ENCODE measurements around the gene UST.

The UST gene

DNA sequence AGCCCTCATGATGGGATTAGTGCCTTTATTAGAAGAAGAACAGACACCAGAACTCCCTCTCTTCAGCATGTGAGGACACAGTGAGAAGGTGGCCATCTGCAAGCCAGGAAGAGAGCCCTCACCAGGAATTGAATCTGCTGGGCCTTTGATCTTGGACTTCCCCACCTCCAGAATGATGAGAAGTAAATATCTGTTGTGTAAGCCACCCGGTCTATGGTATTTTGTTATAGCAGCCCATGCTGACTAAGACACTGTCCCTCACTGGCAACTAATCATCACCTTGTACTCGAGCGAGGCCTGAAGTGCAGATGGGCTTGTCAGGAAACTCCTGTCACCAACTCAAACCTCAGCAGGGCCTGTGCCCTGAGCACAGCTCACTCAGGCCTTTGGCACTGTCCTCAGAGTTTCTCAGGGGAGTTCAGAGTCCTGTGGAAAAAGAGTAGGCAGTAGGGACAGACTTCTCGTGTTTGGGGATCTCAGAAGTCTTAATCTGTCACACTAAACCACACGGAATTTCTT is 62.0 kb downstream of the UST start:
- DNase-seq: no peak

GRCh38 chr6:148811459-148811858 is 64.6 kb downstream of the UST start:
- no peak for DNase-seq

DNA sequence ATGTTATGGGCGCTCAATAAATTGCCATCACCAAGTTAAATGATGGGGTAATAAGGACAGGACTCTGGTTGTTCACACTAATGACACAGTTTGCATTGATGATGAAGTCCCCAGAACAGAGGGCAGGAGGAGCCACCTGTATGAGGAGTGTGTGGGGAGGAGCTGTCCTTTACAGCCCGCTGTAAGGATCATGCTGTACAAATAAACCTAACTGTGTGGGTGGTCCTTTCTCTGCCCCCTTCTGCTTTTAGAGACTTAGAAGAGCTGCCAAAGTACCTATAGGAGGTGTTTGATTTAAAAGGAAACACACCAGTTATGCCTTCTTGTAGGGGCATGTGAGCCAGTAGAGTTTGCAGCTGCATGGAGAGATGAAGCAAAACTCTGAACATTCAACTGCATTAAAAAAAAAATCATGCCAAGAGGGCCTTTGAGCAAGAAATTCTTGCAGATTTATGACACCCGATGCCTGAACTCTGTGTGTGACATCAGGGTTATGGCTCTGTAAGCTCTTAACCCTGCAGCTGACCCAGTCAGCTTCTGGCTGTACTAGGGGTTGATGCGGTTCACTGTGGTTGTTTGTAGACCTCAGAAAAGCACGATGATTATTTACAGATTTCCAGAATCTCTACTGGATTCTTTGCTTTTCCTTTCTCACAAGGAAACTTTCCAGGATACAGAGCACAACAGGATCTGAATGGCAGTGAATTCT is 67.4 kb downstream of the UST start:
- no peak for DNase-seq

DNA sequence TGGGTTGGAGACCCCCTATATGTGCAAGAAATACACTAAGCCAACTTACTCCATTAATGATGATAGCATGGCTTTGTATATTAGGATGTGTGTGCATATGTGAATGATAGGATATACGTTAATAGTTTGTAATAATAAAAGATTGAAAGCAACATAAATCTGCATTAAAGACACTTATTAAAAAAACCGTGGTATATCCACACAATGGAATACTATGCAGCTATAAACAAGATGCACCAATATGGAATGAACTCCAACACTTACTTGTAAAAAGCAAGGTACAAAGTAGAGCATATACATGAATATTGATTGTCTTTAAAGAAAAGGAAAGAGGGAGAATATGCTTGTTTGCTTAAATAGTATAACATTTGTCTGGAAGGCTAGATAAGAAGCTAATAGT is 68.0 kb downstream of the UST start:
- no peak for DNase-seq

- DNase-seq: no peak
Observed at GRCh38 chr6:148816117-148816516, 69.3 kb downstream of the UST start.

DNA sequence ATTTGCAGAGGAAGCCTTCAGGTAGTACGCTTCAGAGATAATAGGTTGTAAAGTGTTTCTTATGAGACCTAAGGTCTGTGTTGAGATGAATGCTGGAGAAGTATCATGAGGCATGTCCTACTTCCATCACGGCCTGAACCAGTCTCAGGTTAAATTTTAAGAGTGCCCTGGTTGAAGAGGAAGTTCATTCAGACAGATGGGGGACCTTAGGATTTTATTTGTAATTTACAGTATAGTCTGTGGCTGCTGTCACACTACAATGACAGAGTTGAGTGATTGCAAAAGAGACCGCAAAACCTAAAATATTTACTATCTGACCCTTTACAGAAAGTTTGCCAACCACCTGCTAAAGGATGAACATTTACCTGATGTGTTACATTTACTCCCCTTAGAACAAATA is 70.9 kb downstream of the UST start:
- no peak for DNase-seq

DNA sequence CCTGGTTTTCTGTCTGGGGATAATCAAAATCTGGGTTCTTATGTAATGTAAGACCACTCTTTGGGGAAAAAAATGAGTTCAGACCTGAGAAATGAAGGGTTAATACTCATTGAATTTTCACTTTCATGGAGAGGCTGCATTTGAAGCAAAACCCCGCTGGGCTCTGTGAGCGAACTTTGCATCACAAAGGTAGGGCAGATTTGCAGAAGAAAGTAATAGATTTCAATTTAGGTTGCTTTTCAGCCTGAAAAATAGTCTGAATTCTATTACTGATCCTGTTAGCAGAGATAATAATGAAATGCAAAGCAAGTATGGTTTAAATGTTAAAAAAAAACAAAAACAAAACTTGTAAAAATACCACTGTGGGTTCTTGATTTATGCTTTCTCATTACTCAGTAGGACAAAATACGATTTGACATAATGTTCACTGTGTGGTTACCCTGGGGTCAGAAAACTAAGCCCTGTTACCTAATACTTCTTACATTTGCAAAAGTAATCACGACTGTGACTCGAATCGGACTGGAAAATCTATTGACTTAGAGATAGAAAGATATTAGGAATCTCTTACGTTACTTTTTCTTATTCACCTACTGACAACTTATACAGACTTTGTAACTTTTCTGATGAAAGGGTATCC is 72.2 kb downstream of the UST start:
- DNase-seq: no peak

GRCh38 chr6:148819852-148820251 is 73.0 kb downstream of the UST start:
- DNase-seq: no peak

- DNase-seq: no peak
Observed at GRCh38 chr6:148822819-148823218, 76.0 kb downstream of the UST start.

- DNase-seq: no peak
Observed at GRCh38 chr6:148824291-148824690, 77.5 kb downstream of the UST start.

GRCh38 chr6:148824960-148825359 is 78.1 kb downstream of the UST start:
- DNase-seq: no peak

DNA sequence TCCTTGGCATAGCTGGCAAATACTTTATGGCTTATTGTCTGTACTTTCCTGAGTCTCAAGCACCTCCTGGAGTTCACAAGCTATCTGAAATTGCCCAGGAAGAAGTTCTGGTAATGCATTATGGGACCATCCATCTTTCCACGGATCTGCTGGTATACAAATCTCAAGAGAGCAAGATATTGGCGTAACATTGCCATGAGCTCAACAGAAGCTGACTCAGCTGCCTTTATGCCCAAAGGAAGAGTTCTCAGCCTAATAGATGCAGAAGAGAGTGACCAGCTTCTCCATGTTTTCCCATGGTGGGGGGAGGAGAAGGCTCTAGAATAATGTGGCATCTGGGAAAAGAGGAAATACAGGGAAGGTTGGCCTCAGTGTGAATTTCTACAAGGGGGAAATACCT is 78.7 kb downstream of the UST start:
- no peak for DNase-seq

DNA sequence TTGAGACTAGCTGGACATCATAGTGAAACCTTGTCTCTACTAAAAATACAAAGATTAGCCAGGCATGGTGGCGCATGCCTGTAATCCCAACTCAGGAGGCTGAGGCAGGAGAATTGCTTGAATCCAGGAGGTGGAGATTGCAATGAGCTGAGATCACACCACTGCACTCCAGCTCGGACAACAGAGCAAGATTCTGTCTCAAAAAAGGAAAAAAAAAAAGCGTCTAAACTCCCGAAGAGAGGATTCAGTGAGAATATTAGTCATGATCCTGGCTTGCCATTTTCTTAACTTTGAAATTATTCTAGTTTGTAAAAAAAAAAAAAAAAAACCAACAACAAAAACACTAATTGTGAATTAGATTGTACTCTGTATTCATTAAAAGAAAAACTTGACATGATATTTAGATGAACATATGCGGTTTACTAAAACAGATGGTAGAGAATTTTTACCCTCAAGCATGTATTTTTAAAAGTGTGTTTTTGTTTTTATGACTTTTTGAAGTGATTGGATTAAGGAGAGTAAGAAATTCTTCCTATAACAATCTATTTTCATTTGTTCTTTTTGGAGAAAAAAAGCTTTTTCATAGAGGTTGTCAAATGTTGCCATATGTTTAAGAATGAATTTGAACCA is 80.7 kb downstream of the UST start:
- no peak for DNase-seq

GRCh38 chr6:148828047-148828446 is 81.2 kb downstream of the UST start:
- no peak for DNase-seq

DNA sequence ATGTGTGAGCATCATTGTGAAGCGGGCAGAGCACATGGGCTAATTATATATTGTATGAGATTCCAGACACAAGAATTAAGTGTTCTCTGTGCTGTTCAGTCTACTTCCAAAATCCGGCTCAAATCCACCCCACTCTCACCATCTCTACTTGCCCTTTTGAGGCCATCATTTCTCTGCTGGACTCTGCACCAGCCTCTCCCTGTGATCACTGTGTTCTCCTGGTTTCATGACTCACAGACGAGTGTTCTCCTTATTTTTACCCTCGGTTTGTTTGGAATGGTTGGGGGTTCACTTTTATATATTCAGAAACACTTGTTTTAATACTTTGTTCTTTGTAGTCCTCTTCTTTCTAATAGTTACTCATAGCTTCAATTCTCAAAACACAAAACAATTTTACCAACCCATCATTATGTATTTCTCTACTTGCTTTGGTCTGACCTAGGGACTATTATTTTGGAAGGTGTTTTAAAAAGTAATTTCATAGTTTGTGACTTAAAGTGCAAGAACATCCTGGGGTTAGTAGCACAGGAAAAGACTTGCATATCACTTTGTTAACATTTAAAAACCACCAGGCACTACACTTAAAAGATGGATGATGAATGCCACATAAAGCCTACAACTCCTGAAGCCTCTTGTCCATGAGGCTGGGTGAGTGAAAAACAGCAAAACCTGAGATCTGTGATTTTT is 82.7 kb downstream of the UST start:
- DNase-seq: no peak

DNA sequence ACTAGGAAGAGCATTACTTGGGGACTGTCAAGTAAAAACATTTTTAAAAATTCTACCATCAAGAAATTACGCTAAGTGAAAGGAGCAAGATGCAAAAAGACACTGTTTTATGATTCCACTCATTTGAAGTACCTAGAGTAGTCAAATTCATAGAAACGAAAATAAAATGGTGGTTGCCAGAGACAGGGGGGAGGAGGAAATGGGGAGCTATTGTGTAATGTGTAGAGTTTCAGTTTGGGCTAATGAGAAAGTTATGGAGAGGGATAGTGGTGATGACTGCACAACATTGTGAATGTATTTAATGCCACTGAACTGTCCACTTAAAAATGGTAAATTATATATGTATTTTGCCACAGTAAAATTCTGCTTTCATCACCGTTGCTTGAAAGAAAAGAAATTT is 83.8 kb downstream of the UST start:
- no peak for DNase-seq

GRCh38 chr6:148831064-148831463 is 84.2 kb downstream of the UST start:
- peak; percentile 15 for DNase-seq

GRCh38 chr6:148831531-148831930 is 84.7 kb downstream of the UST start:
- no peak for DNase-seq

DNA sequence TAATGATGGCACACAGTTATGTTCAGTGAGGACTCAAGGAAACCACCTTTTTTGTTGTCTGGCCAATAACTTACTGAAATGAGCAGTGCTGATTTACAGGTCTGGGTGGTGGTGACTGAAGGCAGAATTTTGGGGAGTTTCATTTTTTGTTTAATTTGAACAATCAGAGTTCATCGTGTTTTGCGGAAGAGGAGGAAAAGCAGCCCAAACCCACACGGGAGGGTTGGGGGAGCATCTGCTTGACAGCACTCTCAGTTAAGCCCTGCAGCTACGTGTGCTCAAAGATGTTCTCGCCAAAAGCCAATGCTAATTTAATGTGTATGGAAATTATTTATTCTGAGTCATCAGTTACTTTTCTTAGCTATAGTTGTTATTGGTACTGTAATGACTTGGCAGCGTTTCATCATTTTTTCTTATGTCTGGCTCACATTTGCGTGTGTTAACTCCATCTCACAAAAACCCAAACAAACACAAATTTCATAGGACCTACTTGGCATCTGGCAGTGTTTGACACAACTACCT is 89.2 kb downstream of the UST start:
- peak; percentile 44 for DNase-seq

DNA sequence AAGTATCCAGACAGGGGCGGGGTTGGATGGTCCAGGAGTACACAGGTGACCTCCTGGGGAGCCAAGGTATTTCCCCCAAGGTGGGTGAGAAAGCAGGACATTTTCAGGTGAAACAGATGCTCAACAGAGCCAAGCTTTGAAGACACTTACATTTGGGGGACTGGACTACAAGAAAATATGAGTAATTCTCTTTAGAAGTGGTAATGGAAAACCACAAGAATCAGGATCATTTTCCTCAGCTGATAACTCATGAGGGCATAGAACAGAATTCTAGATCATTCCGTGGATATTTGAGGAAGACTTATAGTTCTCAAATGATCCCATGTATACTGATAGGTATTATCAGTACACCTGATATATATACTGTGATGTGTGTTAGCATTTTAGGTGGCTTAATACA is 89.9 kb downstream of the UST start:
- DNase-seq: no peak

DNA sequence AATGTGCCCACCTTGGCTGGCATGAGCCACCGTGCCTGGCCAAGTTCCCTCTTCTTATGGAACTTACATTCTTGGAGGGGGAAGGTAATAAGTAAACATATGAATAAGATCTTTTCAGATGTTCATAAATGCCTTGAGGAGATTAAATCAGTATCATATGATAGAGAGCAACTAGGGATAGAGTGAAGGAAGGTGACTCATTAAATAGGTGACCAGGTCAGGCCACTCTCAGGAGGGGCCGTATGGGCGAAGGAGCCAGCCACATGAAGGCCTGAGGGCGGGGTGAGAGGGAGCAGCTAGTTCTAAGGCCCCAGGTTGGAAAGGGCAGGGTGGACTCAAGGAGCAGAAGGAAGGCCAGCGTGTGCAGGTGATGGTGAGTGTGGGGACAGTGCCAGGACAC is 91.1 kb downstream of the UST start:
- no peak for DNase-seq

DNA sequence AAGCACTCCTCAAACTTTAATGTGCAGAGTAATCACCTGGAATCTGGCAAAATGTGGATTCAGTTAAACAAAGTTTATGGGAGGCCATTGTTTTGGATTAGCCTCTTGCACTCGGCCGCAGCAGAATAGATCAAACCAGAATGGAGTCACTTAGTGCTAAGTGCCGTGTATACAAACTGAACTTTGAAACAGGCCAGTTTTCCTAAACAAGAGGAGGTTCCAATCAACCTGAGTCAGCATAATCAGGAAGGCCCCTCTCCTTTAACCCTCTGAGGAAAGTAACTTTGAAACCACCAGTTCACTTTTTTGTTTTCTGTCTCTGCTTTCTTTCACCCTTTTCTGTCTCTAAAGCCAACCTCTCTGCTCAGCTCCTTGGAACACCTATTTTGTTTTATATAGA is 92.2 kb downstream of the UST start:
- no peak for DNase-seq

DNA sequence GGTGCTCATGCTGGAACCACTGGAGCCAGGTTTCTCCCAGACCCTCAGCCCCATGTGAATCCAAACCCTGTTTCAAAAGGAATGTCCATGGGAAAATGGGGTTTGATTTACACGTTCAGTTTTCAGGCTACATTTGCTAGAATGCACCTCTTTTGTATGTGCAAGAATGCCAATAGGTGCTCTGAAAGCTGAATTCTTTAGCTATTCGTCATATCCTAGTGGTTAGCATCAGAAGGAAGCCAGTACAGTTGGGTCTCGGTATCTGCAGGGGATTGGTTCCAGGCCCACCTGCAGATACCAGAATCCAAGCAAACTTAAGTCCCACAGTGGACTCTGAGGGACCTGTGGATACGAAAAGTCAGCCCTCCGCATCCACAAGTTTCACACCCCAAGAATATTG is 93.4 kb downstream of the UST start:
- no peak for DNase-seq
